ENCODE data around the gene NPEPPS.

DNA sequence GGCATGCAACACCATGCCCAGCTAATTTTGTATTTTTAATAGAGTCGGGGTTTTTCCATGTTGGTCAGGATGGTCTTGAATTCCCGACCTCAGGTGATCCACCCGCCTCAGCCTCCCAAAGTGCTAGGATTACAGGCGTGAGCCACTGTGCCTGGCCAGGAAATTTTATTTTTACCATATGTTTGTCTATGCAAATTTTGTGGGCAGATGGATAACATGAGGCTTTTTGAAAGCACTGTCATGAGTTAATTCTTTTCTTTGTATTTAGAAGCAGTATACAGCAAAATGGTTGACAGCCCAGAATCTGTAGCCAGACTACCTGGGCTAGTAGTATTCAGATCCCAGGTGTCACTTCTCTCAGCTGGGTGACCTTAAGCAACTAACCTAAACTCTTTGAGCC lies 110.3 kb downstream of the NPEPPS start:
- TF ChIP-seq, protein P1, sequence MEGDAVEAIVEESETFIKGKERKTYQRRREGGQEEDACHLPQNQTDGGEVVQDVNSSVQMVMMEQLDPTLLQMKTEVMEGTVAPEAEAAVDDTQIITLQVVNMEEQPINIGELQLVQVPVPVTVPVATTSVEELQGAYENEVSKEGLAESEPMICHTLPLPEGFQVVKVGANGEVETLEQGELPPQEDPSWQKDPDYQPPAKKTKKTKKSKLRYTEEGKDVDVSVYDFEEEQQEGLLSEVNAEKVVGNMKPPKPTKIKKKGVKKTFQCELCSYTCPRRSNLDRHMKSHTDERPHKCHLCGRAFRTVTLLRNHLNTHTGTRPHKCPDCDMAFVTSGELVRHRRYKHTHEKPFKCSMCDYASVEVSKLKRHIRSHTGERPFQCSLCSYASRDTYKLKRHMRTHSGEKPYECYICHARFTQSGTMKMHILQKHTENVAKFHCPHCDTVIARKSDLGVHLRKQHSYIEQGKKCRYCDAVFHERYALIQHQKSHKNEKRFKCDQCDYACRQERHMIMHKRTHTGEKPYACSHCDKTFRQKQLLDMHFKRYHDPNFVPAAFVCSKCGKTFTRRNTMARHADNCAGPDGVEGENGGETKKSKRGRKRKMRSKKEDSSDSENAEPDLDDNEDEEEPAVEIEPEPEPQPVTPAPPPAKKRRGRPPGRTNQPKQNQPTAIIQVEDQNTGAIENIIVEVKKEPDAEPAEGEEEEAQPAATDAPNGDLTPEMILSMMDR (IDR thresholded peaks at IDR 0.05): no peak
- TF ChIP-seq POLR2A (IDR thresholded peaks at IDR 0.05): no peak
